Measurements from ENCODE around the gene TMEM164. TPM values are rescaled to one million over a fixed set of nuclear protein-coding genes. Genes with fewer than 3 reads are reported as not detected.

The TMEM164 gene
- total RNA-seq, 1 donor from 2014 or later, result 48.3 TPM

GRCh38 chrX:110210417-110211139, 207.7 kb downstream of the TMEM164 start:
- no peak for TF ChIP-seq CTCF (IDR thresholded peaks at IDR 0.05; ENCODE audit: borderline replicate concordance)
- Histone ChIP-seq H3K4me3 (no peak overlapping the region), H3K27ac (replicated peaks) (no peak overlapping the region), H3K27me3 (ENCODE audit: low read depth) (no peaks in the 10 kb centered on the region), H3K9me3 (replicated peaks) (no peaks in the 10 kb centered on the region), H3K4me1 (no peaks in the 10 kb centered on the region), H3K36me3 (no peaks in the 10 kb centered on the region)
- intact Hi-C loops (cut with micrococcal nuclease), result no loop called here
- no peak for DNase-seq

GRCh38 chrX:110211340-110211739, 208.4 kb downstream of the TMEM164 start:
- intact Hi-C loops (cut with micrococcal nuclease), result no loop called here
- H3K4me3 ChIP-seq, result no peak overlapping the region
- H3K36me3 ChIP-seq, result no peaks in the 10 kb centered on the region
- no peak overlapping the region for H3K27ac ChIP-seq (replicated peaks)
- no peak for DNase-seq
- H3K9me3 ChIP-seq (replicated peaks), result no peaks in the 10 kb centered on the region
- TF ChIP-seq CTCF (IDR thresholded peaks at IDR 0.05; ENCODE audit: borderline replicate concordance), result no peak
- H3K4me1 ChIP-seq, result no peaks in the 10 kb centered on the region
- no peaks in the 10 kb centered on the region for H3K27me3 ChIP-seq (ENCODE audit: low read depth)

GRCh38 chrX:110212299-110212698, 209.4 kb downstream of the TMEM164 start:
- no peak for TF ChIP-seq CTCF (IDR thresholded peaks at IDR 0.05; ENCODE audit: borderline replicate concordance)
- no peaks in the 10 kb centered on the region for H3K27me3 ChIP-seq (ENCODE audit: low read depth)
- H3K4me3 ChIP-seq, result no peak overlapping the region
- no peaks in the 10 kb centered on the region for H3K4me1 ChIP-seq
- H3K9me3 ChIP-seq (replicated peaks), result no peaks in the 10 kb centered on the region
- no peaks in the 10 kb centered on the region for H3K36me3 ChIP-seq
- intact Hi-C loops (cut with micrococcal nuclease), result no loop called here
- no peak for DNase-seq
- no peak overlapping the region for H3K27ac ChIP-seq (replicated peaks)

GRCh38 chrX:110213183-110213582, 210.3 kb downstream of the TMEM164 start:
- no peak for TF ChIP-seq CTCF (IDR thresholded peaks at IDR 0.05; ENCODE audit: borderline replicate concordance)
- no peak for DNase-seq
- intact Hi-C loops (cut with micrococcal nuclease), result no loop called here

GRCh38 chrX:110214684-110215083, 211.8 kb downstream of the TMEM164 start:
- intact Hi-C loops (cut with micrococcal nuclease), result no loop called here

More at GRCh38 chrX:110213183-110213582, 210.3 kb downstream of the TMEM164 start:
- Histone ChIP-seq H3K27me3 (ENCODE audit: low read depth) (no peaks in the 10 kb centered on the region), H3K9me3 (replicated peaks) (no peaks in the 10 kb centered on the region), H3K4me1 (no peaks in the 10 kb centered on the region), H3K36me3 (no peaks in the 10 kb centered on the region), H3K27ac (replicated peaks) (no peak overlapping the region), H3K4me3 (no peak overlapping the region)

More at GRCh38 chrX:110214684-110215083, 211.8 kb downstream of the TMEM164 start:
- TF ChIP-seq CTCF (IDR thresholded peaks at IDR 0.05; ENCODE audit: borderline replicate concordance), result no peak
- no peak for DNase-seq
- Histone ChIP-seq H3K36me3 (no peaks in the 10 kb centered on the region), H3K4me1 (no peaks in the 10 kb centered on the region), H3K4me3 (no peak overlapping the region), H3K27me3 (ENCODE audit: low read depth) (no peaks in the 10 kb centered on the region), H3K27ac (replicated peaks) (no peak overlapping the region), H3K9me3 (replicated peaks) (no peaks in the 10 kb centered on the region)

All from left ventricle myocardium inferior (tissue), 1 donor.